ENCODE results near the gene ERCC3.

ERCC3 gene

DNA sequence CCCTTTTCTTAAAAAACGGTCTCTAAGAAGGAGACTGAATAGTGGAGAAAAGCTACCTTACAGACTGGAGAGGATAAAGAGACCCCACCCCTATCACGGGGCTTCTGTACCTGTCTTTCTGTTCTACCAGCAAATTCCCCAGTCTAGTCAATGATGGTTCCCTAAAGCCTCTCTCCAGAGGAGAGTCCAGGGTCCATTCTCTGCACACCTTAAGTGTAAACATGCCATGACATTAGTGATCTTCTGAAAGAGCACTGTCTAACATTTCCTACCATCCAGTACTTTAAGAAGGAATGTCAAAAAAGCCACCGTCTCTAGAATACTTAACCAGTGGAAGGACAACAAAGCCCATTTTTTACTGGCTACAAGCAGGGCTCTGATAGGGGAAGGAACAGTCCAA is 17.0 kb upstream of the ERCC3 start:
- DNase-seq (ENCODE audit: low read depth in 2 of 2) = no peak
- no peak overlapping the region for H3K4me3 ChIP-seq (replicated peaks in 1 of 2; ENCODE audit: low read depth in 2 of 2, low read length in 2 of 2)
- TF ChIP-seq, protein P1, sequence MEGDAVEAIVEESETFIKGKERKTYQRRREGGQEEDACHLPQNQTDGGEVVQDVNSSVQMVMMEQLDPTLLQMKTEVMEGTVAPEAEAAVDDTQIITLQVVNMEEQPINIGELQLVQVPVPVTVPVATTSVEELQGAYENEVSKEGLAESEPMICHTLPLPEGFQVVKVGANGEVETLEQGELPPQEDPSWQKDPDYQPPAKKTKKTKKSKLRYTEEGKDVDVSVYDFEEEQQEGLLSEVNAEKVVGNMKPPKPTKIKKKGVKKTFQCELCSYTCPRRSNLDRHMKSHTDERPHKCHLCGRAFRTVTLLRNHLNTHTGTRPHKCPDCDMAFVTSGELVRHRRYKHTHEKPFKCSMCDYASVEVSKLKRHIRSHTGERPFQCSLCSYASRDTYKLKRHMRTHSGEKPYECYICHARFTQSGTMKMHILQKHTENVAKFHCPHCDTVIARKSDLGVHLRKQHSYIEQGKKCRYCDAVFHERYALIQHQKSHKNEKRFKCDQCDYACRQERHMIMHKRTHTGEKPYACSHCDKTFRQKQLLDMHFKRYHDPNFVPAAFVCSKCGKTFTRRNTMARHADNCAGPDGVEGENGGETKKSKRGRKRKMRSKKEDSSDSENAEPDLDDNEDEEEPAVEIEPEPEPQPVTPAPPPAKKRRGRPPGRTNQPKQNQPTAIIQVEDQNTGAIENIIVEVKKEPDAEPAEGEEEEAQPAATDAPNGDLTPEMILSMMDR (IDR thresholded peaks at IDR 0.05; ENCODE audit: low read depth, low read length) = no peak

- H3K4me3 ChIP-seq (replicated peaks in 1 of 2; ENCODE audit: low read depth in 2 of 2, low read length in 2 of 2) = no peak overlapping the region
- TF ChIP-seq, protein P1 (IDR thresholded peaks at IDR 0.05; ENCODE audit: low read depth, low read length) = no peak
- no peak for DNase-seq (ENCODE audit: low read depth in 2 of 2)
Observed at GRCh38 chr2:127309468-127309867, 15.5 kb upstream of the ERCC3 start.

- no peak overlapping the region for H3K4me3 ChIP-seq (replicated peaks in 1 of 2; ENCODE audit: low read depth in 2 of 2, low read length in 2 of 2)
- DNase-seq (ENCODE audit: low read depth in 2 of 2) = no peak
- TF ChIP-seq, protein P1 (IDR thresholded peaks at IDR 0.05; ENCODE audit: low read depth, low read length) = no peak
Observed at GRCh38 chr2:127308586-127309138, 14.7 kb upstream of the ERCC3 start.

- TF ChIP-seq, protein P1 (IDR thresholded peaks at IDR 0.05; ENCODE audit: low read depth, low read length) = no peak
- H3K4me3 ChIP-seq (replicated peaks in 1 of 2; ENCODE audit: low read depth in 2 of 2, low read length in 2 of 2) = no peak overlapping the region
- peak; percentile 44 to 61 for DNase-seq (ENCODE audit: low read depth in 2 of 2)
Observed at GRCh38 chr2:127305990-127306585, 12.1 kb upstream of the ERCC3 start.

GRCh38 chr2:127302168-127302567 is 8.2 kb upstream of the ERCC3 start:
- DNase-seq (ENCODE audit: low read depth in 2 of 2) = peak in 1 of 2 donors; percentile 25
- TF ChIP-seq, protein P1 (IDR thresholded peaks at IDR 0.05; ENCODE audit: low read depth, low read length) = no peak
- no peak overlapping the region for H3K4me3 ChIP-seq (replicated peaks in 1 of 2; ENCODE audit: low read depth in 2 of 2, low read length in 2 of 2)

GRCh38 chr2:127293386-127293747 is 577 bp downstream of the ERCC3 start:
- TF ChIP-seq, protein P1 (IDR thresholded peaks at IDR 0.05; ENCODE audit: low read depth, low read length) = no peak
- H3K4me3 ChIP-seq (replicated peaks in 1 of 2; ENCODE audit: low read depth in 2 of 2, low read length in 2 of 2) = peak overlapping the region; percentile 83 to 96
- peak in 1 of 2 donors; percentile 3 for DNase-seq (ENCODE audit: low read depth in 2 of 2)

DNA sequence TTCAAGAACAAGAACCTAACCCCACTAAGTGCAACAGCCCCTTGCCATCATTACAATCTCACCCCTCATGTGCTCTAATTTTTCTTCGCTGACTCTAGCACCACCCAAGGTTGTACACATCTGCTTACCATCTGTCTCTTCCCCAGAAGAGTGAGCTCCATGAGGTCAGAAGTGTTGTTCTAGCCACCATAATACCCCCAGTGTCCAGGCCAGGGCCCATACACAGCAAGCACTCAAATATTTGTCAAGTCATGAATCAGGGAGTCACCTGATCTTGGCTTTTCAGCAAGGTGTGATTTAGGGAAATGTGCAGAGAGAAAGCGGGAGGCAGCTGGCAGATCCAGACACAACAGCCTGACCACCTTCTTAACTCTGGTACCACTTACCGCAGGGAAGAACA is 5.7 kb downstream of the ERCC3 start:
- no peak for DNase-seq (ENCODE audit: low read depth in 2 of 2)
- no peak overlapping the region for H3K4me3 ChIP-seq (replicated peaks in 1 of 2; ENCODE audit: low read depth in 2 of 2, low read length in 2 of 2)
- TF ChIP-seq, protein P1 (IDR thresholded peaks at IDR 0.05; ENCODE audit: low read depth, low read length) = no peak
